IPS-11a (cell line): ENCODE data around the gene SPOCK3.

Experiments used
- H3K4me3 ChIP-seq: one replicate; pipeline ENCODE4 v1.5.1; 2013; ENCODE audit warnings: low read depth, low read length, control low read depth

The SPOCK3 gene

GRCh38 chr4:166700592-166700991 lies 533.7 kb downstream of the SPOCK3 start:
- H3K4me3 ChIP-seq, result no peak overlapping the region

- H3K4me3 ChIP-seq, result no peak overlapping the region
Measured at GRCh38 chr4:166688835-166689234, 545.5 kb downstream of the SPOCK3 start.

- H3K4me3 ChIP-seq, result no peak overlapping the region
Measured at GRCh38 chr4:166687828-166688227, 546.5 kb downstream of the SPOCK3 start.
